NCI-H2171 (cell line): ENCODE results near the gene TJP1.
"Not testable (repeated sequence)": the region's sequence is repeated elsewhere in the genome, so short reads cannot be mapped to it uniquely, and the experiment has no call there.

Experiments
- DNase-seq: peaks from one replicate; lab custom pipeline; 2025; lab: John Stamatoyannopoulos, UW

The TJP1 gene

GRCh38 chr15:29800491-29801366, 21.5 kb downstream of the TJP1 start:
- no peak for DNase-seq

- no peak for DNase-seq
Measured at GRCh38 chr15:29799859-29800258, 22.4 kb downstream of the TJP1 start.

- DNase-seq: no peak
Measured at GRCh38 chr15:29795610-29796009, 26.7 kb downstream of the TJP1 start.

GRCh38 chr15:29792426-29793159, 29.7 kb downstream of the TJP1 start:
- DNase-seq: no peak

GRCh38 chr15:29790607-29791006, 31.7 kb downstream of the TJP1 start:
- DNase-seq: no peak

- DNase-seq: no peak
Measured at GRCh38 chr15:29789871-29790270, 32.4 kb downstream of the TJP1 start.

GRCh38 chr15:29788433-29789034, 33.7 kb downstream of the TJP1 start:
- DNase-seq: no peak

- no peak for DNase-seq
Measured at GRCh38 chr15:29787767-29788166, 34.5 kb downstream of the TJP1 start.

GRCh38 chr15:29785642-29786041, 36.6 kb downstream of the TJP1 start:
- no peak for DNase-seq

- no peak for DNase-seq
Measured at GRCh38 chr15:29785136-29785535, 37.1 kb downstream of the TJP1 start.

- no peak for DNase-seq
Measured at GRCh38 chr15:29784413-29784812, 37.9 kb downstream of the TJP1 start.

- DNase-seq: not testable (repeated sequence)
Measured at GRCh38 chr15:29782816-29783215, 39.5 kb downstream of the TJP1 start.

GRCh38 chr15:29778382-29778781, 43.9 kb downstream of the TJP1 start:
- DNase-seq: no peak

- DNase-seq: no peak
Measured at GRCh38 chr15:29776859-29777258, 45.4 kb downstream of the TJP1 start.

GRCh38 chr15:29774900-29775299, 47.4 kb downstream of the TJP1 start:
- no peak for DNase-seq

- no peak for DNase-seq
Measured at GRCh38 chr15:29773816-29774215, 48.5 kb downstream of the TJP1 start.

GRCh38 chr15:29773000-29773399, 49.3 kb downstream of the TJP1 start:
- no peak for DNase-seq

GRCh38 chr15:29770796-29771195, 51.5 kb downstream of the TJP1 start:
- DNase-seq: no peak

GRCh38 chr15:29765898-29766527, 56.3 kb downstream of the TJP1 start:
- DNase-seq: no peak

GRCh38 chr15:29765234-29765841, 56.9 kb downstream of the TJP1 start:
- no peak for DNase-seq

GRCh38 chr15:29759596-29759995, 62.7 kb downstream of the TJP1 start:
- no peak for DNase-seq
